ENCODE data around the gene B3GNT9. TPM values are rescaled to one million over a fixed set of nuclear protein-coding genes. Genes with fewer than 3 reads are reported as not detected.

Gene B3GNT9
- total RNA-seq, 1 experiment from 2014 or later = 82.1 TPM

GRCh38 chr16:67167588-67167987 lies 16.8 kb upstream of the B3GNT9 start:
- no peak for DNase-seq (ENCODE audit: low read depth)

GRCh38 chr16:67166598-67167168 lies 15.9 kb upstream of the B3GNT9 start:
- no peak for DNase-seq (ENCODE audit: low read depth)

- no peak for DNase-seq (ENCODE audit: low read depth)
Measured at GRCh38 chr16:67166110-67166547, 15.3 kb upstream of the B3GNT9 start.

- DNase-seq (ENCODE audit: low read depth) = no peak
Measured at GRCh38 chr16:67165121-67166078, 14.6 kb upstream of the B3GNT9 start.

- DNase-seq (ENCODE audit: low read depth) = no peak
Measured at GRCh38 chr16:67164599-67165061, 13.8 kb upstream of the B3GNT9 start, which contains the start of gene HSF4. TSS of gene HSF4 (plus strand) at chr16:67164745. CDS start at chr16:67164812, 67 bp downstream.

- DNase-seq (ENCODE audit: low read depth) = peak; percentile 39
Measured at GRCh38 chr16:67163999-67164558, 13.3 kb upstream of the B3GNT9 start.

GRCh38 chr16:67163164-67163998 lies 12.6 kb upstream of the B3GNT9 start:
- peak; percentile 56 for DNase-seq (ENCODE audit: low read depth)

GRCh38 chr16:67162506-67163163 lies 11.8 kb upstream of the B3GNT9 start:
- DNase-seq (ENCODE audit: low read depth) = no peak

GRCh38 chr16:67161595-67162058 lies 10.8 kb upstream of the B3GNT9 start:
- no peak for DNase-seq (ENCODE audit: low read depth)

GRCh38 chr16:67158637-67159600 lies 8.1 kb upstream of the B3GNT9 start:
- peak; percentile 28 for DNase-seq (ENCODE audit: low read depth)

- DNase-seq (ENCODE audit: low read depth) = no peak
Measured at GRCh38 chr16:67157892-67158635, 7.3 kb upstream of the B3GNT9 start.

- DNase-seq (ENCODE audit: low read depth) = no peak
Measured at GRCh38 chr16:67157106-67157748, 6.4 kb upstream of the B3GNT9 start.

GRCh38 chr16:67156143-67156844 lies 5.5 kb upstream of the B3GNT9 start:
- DNase-seq (ENCODE audit: low read depth) = no peak

- DNase-seq (ENCODE audit: low read depth) = peak; percentile 63
Measured at GRCh38 chr16:67155295-67156142, 4.7 kb upstream of the B3GNT9 start.

- DNase-seq (ENCODE audit: low read depth) = no peak
Measured at GRCh38 chr16:67154578-67155294, 3.9 kb upstream of the B3GNT9 start.

GRCh38 chr16:67151431-67152097 lies 766 bp upstream of the B3GNT9 start:
- no peak for DNase-seq (ENCODE audit: low read depth)
